ENCODE data around the gene TCF12.

Gene TCF12

DNA sequence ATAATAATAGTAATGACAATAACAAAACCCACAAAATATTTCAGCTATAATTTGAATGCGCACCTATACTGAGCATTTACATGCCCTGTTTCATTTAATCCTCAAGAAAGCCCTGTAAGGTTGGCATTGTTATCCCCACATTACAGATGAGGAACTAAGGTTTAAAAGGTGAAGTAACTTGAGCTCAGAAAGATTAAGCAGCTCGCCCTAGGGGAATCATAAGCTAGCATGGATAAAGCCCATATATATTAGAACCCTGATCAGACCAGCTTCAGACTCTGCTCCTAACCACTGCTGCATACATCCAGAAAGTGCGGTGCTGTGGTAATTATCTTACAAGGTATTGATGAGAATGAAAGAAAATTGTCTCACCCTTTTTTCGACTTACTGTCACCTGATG, 316.7 kb downstream of the TCF12 start:
- no peak for DNase-seq (ENCODE audit: low read depth, low spot score)
- ChIA-PET POLR2A (no interaction called here), CTCF (interaction anchor here (1.6 kb wide), 1 partner anchor 71 kb away, joined by 6 read pairs; no protein-coding TSS in a partner anchor)
- no peak overlapping the region for H3K4me3 ChIP-seq (ENCODE audit: low read depth, low read length)
- TF ChIP-seq, protein P1, sequence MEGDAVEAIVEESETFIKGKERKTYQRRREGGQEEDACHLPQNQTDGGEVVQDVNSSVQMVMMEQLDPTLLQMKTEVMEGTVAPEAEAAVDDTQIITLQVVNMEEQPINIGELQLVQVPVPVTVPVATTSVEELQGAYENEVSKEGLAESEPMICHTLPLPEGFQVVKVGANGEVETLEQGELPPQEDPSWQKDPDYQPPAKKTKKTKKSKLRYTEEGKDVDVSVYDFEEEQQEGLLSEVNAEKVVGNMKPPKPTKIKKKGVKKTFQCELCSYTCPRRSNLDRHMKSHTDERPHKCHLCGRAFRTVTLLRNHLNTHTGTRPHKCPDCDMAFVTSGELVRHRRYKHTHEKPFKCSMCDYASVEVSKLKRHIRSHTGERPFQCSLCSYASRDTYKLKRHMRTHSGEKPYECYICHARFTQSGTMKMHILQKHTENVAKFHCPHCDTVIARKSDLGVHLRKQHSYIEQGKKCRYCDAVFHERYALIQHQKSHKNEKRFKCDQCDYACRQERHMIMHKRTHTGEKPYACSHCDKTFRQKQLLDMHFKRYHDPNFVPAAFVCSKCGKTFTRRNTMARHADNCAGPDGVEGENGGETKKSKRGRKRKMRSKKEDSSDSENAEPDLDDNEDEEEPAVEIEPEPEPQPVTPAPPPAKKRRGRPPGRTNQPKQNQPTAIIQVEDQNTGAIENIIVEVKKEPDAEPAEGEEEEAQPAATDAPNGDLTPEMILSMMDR (IDR thresholded peaks at IDR 0.05; ENCODE audit: insufficient read depth, low read length, missing control alignments) = no peak

DNA sequence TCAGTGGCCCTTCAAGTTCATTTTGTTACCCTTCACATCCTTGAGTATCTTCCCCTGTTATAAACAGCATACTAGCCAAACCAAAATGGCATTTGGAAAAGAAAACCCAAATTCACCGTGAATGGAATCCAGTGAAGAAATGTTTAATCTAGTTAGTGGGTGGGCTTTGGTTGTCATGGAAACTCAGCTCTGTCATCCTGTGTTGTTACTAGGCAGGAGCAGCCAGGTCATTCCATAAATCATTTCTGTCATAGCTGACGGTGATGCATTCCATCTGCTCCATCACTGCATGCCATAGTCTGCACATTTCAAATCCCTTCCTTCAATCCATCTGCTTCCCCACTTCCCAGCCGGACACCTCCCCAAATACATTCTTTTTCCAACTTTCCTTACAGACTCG, 317.4 kb downstream of the TCF12 start:
- DNase-seq (ENCODE audit: low read depth, low spot score) = no peak
- CTCF ChIA-PET = interaction anchor here (1.6 kb wide), 1 partner anchor 71 kb away, joined by 6 read pairs; no protein-coding TSS in a partner anchor
- POLR2A ChIA-PET = no interaction called here
- TF ChIP-seq, protein P1 (IDR thresholded peaks at IDR 0.05; ENCODE audit: insufficient read depth, low read length, missing control alignments) = no peak
- no peak overlapping the region for H3K4me3 ChIP-seq (ENCODE audit: low read depth, low read length)

DNA sequence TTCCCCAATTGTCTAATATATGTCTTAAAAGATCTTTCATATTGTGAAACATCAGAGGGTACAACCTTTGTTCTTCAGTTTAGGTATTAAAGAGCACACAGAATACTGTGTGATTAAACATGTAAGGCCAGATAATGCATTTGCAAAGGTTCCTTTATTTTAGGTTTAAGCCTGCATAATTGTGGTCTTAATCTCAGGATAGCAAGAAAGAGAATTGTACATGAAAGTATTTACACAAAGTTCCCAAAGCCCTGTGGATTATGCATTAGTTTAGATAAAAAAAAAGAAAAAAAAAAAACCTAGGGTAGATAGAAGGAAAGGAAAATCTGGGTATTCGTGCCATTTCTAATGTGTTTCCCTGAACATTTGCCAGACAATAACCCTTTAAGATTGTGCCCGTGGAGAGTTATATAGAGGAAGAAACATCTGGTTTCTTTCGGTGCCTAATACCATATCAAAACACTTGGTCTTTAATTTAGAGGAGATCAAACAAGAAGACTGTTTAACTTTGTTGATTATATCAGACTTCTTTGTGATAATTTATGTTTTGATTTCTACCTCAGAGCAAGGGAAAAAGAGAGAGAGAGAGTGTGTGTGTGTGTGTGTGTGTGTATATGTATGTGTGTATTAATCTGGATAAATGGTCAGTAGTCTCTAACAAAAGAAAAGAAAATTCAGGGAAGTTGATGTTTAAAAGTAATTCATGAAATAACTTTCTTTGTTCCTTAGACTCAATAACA, 318.3 kb downstream of the TCF12 start:
- ChIA-PET POLR2A (no interaction called here), CTCF (no interaction called here)
- no peak overlapping the region for H3K4me3 ChIP-seq (ENCODE audit: low read depth, low read length)
- TF ChIP-seq, protein P1 (IDR thresholded peaks at IDR 0.05; ENCODE audit: insufficient read depth, low read length, missing control alignments) = no peak
- no peak for DNase-seq (ENCODE audit: low read depth, low spot score)

DNA sequence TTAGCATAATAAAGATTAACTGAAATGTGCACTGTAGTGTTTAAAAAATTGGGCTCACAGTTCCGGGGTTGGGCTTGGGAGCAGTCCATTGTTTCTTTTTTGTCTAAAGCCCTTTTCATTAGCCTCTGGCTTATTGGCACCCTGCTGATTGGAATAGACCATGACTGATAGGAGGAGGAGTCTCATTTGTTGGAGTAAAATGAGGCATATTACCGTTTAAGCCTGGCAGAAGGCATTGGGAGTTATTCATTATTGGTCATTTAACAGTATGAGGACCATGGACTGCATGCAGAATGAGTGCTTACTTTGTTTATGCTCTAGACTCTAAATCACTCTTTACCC, 318.8 kb downstream of the TCF12 start:
- ChIA-PET POLR2A (no interaction called here), CTCF (interaction anchor here (0.6 to 1.5 kb wide), 2 partner anchors 9 to 90 kb away, joined by 3 read pairs; no protein-coding TSS in a partner anchor)
- TF ChIP-seq, protein P1 (IDR thresholded peaks at IDR 0.05; ENCODE audit: insufficient read depth, low read length, missing control alignments) = no peak
- DNase-seq (ENCODE audit: low read depth, low spot score) = no peak
- no peak overlapping the region for H3K4me3 ChIP-seq (ENCODE audit: low read depth, low read length)

DNA sequence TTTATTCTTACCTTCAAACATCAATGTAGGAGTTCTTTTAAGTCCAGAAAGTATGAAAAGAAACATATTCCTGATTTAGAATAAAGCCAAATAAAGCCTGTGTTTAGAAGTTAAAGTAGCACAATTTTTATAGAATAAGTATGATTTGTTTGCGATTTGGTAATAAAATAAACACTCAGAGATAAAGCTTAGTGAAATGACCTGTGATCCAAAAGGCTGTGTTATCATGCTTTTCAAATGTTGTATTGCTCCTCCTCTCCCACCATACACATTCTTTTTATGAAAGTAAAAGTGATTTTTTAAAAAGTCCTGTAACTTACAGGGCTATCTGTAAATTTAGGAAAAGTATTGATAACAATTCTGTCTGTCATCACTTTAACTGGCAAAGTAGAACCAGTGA, 319.2 kb downstream of the TCF12 start:
- H3K4me3 ChIP-seq (ENCODE audit: low read depth, low read length) = no peak overlapping the region
- ChIA-PET POLR2A (no interaction called here), CTCF (interaction anchor here (0.6 to 1.5 kb wide), 3 partner anchors 8 to 91 kb away, joined by 3 read pairs; no protein-coding TSS in a partner anchor)
- TF ChIP-seq, protein P1 (IDR thresholded peaks at IDR 0.05; ENCODE audit: insufficient read depth, low read length, missing control alignments) = no peak
- DNase-seq (ENCODE audit: low read depth, low spot score) = no peak

DNA sequence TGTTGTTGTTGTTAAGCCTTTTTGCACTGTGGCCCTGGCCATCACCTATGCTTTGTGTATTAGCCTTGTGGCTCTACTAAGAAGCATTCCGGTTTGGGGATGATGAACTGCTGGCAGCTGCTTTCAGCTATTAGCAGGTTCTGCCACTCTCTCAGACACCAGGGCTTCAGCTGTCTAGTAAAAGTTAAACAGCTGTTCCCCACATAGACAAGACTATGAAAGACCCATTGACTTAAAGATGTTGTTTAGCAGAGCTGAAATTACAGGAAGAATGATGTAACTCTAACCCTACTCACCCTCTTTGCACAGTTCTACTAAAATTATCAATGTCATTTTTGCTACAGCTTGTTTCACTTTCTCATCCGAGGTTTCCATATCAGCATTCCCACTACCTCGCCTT, 326.7 kb downstream of the TCF12 start:
- no peak for DNase-seq (ENCODE audit: low read depth, low spot score)
- TF ChIP-seq, protein P1 (IDR thresholded peaks at IDR 0.05; ENCODE audit: insufficient read depth, low read length, missing control alignments) = no peak
- CTCF ChIA-PET = interaction anchor here (0.7 to 1.4 kb wide), 4 partner anchors 13 to 299 kb away, joined by 3 to 4 read pairs (median 3); no protein-coding TSS in a partner anchor
- POLR2A ChIA-PET = no interaction called here
- no peak overlapping the region for H3K4me3 ChIP-seq (ENCODE audit: low read depth, low read length)
